ENCODE data around the gene KRT15.

The KRT15 gene

DNA sequence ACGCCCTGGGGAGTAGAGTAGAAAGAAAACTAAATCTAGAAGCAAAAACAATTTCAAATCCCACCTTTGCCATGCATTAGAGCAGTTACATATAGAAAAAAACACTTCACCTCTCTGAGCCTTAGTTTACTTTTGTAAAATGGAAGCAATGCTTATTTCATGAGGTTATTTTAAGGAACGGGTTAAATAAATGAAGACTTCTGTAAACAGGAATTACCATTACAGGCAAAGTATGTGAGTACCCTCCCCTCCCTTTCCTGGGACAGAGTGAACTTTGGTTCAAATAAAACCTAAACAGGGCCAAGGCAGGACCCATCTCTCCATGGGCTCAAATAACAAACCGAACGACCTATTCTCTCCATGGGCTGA lies 4.5 kb upstream of the KRT15 start:
- DNase-seq, result no peak

DNA sequence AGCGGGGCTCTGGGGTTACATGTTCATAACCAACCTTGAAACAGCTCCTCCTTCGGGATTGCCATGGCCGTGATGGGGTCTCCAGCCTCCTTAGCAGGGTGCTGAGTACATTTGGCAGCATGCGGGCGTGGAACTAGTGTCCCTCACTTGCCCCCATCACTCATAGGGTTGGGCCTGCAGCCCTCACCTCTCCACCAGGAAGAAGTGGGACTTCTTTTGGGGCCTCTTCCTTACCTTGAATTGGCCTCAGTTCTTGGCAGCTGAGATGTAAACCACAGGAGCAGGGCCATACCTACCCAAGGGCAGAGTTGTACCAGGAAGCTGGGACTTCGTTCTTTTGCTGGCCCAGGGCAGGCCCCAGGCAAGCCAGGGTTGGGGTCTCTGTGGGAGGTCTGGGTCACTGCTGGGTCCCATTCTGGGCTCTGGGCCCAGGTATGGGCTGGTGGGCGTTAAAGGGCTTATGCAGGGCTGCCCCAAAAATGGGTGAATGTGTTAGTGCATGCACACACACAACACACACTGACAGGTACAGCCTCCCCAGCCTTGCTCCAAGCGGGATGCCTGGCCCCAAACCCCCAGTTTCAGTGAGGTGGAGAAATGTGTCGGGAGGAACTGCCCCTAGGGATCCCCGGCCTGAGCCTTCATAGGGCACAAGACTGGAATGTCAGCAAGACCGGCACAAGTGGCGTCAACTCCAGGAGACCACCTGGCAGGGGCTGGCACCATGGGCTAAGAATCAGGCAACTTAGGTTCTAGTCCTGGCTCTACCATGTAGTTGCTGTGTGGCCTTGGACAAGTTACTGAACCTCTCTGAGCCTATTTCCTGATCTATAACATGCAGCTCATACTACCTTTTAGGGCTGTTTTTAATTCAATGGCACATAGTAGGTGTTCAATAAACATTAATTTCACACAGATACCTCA lies 3.9 kb upstream of the KRT15 start:
- DNase-seq, result no peak

DNA sequence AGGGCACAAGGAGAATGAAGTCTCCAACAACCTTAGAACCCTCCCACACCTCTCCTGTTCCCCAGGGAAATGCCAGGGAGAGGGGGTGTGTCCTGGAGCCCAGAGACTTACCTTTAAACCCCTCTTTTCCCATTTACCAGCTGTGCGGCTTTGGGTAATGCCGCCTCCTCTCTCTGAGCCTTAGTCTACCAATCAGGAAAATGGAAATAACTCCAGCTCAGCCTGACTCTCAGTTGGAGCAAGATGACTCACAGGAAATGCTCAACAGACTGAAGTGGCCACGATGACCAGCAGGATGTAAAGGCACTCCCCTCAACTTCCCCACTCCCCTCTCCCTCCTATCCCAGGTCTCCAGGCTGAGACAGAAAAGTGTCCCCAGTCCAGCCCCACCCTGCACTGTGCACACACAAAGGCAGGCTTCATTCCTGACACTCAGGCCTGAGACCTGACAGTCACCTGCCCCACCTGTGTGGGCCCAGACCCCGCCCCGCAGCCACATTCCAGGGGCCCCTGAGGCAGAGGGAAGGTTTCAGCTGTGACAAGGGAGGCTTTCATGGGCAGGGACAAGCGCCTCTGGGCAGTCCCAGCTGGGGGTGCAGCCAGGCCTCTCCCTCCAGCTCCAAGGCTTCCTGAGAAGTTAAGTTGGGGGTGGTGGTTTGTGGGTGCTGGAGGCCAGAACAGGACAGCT lies 3.0 kb upstream of the KRT15 start:
- DNase-seq, result no peak

DNA sequence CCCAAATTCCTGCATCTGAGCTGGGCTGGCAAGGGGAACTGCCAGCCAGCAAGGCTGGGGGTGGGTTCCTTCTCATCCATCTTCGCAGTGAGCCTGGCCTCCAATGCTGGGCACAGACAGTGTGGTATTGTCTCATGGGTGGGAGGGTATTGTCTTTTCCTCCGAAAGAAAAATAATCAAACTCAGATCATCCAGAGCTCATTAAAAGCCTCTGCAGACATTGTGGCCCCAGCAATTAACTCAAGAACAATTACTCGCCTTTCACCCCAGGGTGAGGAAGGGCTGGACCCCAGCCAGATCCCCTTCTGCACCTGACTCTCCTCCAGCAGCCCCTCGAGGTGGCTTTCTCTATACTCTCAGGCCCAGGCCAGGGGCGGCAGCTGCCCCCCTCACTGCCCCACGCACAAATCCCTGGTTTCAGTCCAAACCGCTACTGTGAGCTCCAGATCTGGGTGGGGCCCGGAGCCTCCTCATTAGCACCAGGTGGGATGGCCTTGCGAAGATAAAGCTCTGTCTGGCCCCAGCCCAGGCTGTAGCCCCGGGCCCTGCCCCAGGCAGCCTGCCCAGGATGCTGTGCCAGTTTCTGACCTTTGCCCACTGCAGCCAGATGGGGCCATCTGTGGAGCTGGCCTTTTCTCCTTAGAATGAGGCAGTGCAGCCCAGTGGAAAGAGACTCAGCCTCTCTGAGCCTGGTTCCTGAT lies 2.3 kb upstream of the KRT15 start:
- DNase-seq, result no peak

DNA sequence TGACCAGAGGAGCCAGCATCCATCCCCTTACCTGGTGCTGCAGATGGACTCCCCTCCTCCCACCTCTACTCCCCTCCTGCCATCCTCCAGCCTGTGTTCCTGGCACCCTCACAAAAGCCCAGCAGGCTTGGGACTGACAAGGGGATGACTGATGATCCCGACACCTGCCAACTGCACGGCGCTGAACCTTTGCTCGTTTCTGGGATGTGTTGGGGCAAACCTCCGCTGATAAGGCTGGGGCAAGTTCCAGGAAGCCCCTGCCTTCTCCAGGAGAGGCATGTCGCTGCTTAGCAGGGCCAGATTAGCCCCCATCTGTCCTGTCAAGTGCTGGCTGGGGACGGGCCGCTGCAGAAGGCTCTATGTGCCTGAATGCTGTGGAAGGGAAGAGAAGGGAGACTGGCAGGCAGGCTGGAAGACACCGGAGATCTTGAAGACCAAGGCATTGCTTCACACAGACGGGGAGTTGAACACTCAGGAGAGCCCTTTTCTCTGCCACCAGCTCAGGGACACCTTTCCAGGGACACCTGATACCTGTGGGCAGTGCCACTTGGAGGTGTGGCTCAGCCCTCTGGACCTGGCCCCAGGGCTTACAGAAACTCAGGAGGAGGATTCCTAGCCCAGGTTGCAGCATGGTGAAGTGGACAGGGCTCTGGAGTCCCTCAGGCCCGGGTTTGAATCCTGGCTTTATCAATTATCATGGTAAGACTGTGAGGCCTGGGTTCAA lies 973 bp upstream of the KRT15 start:
- no peak for DNase-seq

DNA sequence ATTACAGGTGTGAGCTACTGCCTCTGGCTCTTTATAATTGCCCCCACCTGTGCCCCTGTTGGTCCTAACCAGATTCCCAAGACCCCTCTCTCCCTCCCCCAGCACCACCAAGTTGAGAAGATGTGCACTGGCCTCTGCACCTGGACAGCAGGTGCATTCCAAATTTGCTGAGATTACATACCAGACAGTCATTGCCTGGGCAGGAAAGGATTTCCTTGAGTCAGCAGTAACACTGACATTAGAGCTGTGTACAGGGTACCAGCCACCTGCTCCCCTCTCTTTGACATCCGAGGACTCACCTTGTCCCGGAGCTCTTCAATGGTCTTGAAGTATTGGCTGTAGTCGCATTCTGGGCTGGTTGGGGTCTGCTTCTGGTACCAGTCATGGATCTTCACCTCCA lies 659 bp downstream of the KRT15 start:
- DNase-seq, result no peak

DNA sequence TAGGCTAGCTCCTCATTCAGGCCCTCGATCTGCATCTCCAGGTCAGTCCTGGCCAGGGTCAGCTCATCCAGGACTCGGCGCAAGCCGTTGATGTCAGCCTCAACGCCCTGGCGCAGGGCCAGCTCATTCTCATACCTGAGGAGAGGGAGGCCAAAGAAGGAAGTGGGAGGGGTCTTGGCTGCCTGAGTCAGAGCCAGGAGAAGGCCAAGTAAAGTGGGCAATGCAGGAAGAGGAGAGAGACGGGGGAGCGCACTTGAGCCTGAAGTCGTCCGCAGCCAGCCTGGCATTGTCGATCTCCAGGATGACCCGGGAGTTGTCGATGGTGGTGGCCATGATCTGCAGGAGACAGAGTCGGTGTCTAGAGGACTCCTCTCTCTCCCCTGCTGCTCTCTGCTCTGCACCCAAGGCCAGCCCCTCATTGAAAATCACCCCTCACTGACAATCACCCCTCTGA lies 1.8 kb downstream of the KRT15 start:
- no peak for DNase-seq

DNA sequence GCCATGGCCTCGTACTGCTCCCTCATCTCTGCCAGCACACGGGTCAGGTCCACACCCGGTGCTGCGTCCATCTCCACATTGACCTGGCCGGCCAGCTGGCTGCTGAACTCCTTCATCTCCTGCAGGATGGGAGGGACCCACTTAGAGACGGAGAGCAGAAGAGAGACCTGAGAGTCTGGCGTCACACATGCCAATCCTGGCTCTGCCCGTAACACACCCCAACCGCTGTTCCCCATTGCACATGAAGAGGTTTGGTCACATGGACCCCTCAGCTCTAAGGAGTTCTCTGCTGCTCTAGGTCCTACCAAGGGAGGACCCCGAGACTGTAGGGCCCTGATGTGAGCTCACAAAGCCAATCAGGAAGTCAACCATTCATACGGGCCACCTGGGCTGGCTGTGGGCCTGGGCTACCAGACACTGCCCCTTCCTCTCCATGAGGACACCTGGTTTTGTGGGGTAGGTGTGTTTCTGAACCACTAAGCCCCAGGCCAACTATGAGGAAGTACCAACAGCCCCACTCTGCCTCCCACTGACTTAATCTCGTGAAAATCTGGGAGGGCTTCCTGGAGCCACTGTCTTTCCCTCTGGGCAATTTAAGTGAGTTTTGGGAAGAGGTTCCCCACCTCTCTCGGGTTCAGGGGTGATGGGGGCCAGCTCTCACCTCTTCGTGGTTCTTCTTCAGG lies 2.4 kb downstream of the KRT15 start:
- DNase-seq, result no peak

DNA sequence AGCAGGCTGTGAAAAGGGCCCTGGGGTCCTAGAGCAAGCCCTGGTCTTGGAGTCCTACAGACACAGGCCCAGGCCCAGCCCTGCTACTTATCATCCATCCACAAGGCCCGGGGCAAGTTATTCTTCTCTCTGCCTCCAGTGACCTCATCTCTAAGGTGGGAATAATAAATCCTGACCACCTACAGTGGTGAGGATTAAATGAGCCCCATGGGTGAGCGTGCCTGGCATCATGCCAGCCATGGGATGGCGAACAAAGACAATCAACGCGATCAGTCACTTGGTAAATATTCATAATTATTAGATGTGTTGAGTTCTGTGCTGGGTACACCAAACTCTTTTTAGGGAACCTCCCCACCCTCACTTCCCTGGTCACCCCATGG lies 5.5 kb downstream of the KRT15 start:
- no peak for DNase-seq

DNA sequence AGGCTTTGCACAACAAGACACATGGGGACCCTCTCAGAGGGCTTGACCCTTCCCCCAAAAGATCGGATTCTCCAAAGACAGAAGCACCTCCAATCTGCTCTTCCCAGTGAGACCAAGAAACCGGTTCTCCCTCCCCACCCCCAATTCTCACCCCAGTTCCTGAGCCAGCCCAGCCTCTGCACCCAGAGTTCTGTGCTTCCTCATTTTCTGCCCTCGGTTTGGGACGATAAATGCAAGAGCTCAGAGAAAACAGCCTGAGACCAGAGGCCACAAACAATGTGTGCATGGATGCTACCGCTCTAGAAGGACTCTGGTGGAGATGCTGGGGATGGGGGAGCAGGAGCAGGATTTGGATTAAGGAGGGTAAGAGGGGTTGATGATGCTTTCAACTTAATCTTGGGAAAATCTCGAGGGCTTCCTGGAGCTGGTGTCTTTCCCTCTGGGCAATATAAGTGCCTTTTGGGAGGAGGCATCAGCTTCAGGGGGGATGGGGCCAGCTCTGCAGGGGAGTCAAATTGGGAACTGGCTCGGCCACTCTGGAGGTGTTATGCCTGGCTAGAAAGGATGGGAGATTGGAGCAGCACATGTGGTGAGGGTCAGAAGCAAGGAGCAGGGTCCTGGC lies 6.0 kb downstream of the KRT15 start:
- DNase-seq, result no peak

DNA sequence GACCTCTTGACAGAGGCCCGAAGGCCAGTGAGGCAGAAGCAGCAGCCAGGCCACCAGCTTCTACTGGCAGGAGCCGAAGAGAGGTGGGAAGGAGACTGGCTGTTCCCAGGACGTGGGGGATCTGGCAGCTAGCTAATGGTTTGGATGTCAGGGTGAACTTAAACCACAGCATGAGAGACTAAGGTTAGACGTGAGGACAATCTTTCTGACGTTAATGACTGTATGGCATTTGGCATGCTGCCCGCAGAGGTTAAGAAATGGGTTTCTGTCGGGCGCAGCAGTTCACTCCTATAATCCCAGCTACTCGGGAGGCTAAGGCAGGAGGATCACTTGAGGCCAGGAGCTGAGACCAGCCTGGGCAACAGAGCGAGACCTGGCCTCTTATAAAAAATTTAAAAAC lies 7.0 kb downstream of the KRT15 start:
- no peak for DNase-seq

DNA sequence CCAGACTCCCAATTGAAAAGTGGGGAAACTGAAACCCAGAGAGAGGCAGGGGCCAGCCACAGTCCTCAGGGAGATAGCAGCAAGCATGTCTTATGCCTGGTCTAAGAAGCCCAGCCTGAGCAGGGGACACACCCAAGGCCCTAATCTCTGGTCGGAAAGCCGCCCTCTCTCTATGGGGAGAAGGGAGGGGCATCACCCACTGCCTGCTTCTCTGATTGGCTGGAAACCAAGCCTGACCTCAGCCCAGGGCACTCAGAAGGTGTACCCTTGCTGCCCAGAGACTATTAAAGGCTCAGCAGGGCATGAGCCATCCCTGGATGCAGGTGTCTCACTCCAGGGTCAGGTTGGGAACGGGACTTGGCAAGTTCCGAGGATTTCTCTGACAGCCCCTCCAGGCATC lies 7.6 kb downstream of the KRT15 start:
- no peak for DNase-seq

DNA sequence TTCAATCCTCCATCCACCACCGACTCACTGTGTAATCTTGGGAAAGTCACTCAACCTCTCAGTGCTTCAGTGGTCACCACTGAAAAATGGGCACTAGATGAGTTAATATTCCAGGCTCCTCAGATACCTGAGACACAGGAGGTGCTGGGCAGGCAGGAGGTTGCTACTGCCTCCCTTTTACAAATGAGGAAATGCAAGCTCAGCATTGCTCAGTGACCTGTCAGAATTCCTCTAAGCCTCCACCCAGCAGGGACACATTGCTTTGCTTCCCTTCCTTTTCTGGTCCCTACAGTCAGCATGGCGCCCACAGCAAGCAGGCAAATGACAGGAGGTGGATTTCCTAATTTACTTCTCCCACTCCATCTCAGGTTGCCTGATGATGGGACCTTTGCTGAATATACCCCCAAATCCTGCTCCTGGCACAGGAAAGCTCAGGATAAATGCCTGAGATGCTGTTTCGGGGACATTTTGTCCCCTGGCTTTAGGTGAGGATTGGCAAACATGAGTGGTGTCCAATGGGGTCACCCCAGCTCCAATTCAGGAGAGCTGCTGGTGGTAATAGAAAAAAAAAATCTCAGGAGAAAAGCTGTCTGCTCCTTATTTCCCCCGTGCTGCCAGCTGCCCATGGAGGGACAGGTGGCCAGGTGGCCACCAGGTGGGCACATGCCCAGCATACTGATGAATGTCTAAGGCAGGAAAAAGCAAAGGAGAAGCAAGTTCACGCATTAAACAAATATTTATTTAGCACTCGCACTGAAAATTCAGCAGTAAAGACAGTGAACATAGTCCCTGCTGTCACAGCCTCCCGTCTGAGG lies 8.2 kb downstream of the KRT15 start:
- no peak for DNase-seq

DNA sequence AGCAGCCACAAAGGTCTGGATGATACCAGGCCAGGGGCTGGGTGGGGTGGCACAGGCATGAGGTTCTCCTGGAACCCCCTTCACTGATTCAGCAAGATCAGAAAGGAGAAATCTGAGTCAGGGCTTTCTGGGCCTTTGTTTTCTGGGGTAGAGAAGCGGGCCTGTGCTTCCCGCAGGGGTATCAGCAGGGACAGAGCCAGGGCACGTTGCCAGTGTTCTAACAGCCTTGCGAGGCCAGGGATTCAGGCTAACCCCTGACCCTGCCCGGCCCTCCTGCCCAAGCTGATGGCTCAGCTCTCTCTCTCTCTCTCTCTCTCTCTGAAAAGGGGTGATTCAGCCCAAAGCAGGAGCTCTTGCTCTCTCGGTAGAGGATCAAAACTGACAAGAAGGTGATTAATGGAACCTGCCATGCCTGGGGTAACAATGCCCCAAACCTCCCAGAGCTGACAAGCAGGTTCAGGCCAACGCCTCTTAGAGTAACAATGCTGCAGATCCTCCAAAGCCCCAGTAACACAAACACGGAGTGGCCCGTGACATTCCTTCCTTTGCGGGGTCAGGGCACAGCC lies 11.3 kb downstream of the KRT15 start:
- DNase-seq, result no peak

DNA sequence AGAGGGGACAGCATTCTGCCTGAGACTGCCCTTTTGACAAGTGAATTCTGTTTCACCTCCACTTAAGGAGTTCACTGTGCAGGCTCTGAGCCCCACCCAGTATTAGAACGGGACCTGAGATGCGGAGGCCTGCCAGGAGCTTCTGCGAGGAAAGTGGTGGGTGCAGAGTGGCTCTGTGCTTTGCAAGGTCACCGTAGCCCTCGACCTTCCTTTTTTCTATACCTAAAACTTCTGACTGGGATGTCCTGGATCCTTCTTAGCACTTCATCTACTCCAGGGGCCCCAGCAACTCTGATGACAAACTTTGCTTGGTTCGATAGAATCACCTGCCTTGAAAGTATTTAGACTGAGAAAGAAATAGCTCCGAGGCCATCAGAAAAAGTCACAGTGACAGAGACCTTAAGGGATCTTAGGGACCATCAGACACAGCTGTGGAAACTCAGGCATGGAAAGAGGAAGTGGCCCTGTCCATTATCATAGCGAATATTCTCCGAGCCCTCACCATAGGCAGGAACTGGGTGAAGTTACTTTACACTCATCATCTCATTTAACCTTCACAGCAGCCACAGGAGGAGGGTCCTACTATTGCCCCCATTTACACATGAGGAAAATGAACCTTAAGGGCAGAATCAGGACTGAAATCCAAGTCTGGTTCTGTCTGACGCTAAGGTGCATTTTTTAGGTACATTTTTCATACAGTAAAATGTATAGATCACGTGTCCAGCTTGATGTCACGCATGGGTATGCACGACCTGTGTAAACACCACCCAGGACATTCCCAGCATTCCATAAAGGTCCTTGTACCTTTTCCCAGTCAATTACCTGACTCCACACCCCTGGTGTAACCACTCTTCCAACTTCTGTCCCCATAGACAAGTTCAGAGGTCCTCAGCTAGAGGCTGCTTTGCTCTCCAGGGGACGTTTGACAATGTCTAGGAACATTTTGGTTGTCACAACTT lies 12.6 kb downstream of the KRT15 start:
- no peak for DNase-seq

DNA sequence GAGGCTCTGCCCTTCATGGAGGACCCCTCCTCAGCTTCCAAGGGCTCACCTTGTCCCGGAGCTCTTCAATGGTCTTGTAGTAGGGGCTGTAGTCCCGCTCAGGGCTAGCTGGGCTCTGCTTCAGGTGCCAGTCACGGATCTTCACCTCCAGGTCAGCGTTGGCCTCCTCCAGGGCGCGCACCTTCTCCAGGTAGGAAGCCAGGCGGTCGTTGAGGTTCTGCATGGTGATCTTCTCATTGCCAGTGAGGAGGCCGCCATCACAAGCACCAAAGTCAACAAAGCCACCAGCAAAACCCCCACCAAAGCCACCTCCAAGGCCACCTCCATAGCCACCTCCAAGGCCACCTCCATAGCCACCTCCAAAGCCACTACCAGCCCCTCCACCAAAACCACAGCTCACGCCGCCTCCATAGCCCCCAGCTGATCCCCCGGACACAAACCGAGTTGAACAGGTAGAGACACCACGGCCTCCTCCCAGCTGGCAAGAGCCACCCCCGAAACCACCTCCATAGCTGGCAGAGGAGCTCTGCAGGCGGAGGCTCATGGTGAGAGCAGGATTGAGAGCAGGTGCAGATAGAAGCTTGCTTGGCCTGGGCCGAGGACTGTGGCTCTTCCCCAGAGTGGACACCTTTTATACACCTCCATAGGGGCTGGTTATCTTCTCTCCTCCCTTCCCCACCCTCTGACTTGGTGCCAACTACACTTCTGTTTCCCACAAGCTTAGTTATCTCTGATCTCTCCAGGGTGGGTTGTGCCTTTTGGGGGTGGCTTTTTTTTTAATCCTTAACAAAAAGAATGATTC lies 13.5 kb downstream of the KRT15 start, which contains the start of gene KRT13:
Gene KRT13, minus strand, starts transcription at position 606 of the 802 bp plus-strand sequence. Its CDS starts 62 bp downstream, at position 544.
- no peak for DNase-seq

DNA sequence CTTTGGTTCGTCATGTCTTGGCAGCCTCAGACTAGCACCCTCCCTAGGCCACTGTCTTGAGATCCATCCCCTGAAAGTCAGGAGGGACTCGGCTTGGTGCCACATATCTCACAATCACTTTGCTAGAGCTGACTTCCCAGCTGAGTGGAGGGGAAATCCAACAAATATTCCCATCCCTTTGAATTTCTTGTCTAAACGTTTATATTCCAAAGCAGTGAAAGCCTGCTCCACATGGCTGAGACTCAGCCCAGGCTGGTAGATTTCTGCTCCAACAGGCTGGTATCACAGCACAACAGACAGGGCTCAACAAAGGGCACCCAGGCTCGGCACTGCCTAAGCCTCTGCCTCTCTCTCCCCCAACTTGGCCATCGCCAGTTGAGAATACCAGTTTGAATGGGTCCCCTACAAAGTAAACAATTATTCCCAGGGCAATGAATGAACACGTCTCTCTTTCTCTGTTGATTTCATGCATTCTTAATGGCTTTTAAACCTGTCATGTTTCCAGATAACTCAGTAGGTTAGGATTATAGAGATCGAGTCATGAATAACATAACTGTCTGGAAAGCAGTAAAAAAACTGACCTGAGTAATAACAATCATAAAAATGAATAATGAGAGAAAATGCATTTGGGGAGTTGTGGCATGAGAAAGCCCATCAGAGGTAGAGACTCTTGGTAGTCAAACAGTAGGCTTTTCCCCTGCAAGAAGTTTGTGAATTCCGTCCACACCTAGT lies 14.3 kb downstream of the KRT15 start:
- no peak for DNase-seq

DNA sequence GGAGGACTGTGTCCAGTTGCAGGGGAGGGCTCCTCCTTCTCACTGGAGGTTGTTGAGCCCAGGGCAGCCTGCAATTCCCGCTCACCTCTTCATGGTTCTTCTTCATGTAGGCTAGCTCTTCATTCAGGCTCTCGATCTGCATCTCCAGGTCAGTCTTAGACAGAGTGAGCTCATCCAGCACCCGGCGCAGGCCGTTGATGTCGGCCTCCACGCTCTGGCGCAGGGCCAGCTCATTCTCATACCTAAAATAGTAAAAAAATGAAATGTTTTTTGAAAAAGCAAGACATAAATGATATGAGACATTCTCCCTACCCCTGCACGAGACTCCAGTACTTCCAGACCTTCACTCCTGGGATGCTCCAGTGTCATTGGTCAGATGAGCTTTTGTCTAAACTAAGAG lies 15.5 kb downstream of the KRT15 start:
- DNase-seq, result no peak

Measured in GOT3 (cell line).